GM21423 (cell line): Measurements from ENCODE around the gene STON1.
A peak's percentile ranks its signal among the peaks of the same experiment; 100 is the strongest.
"Not testable (repeated sequence)": the region's sequence is repeated elsewhere in the genome, so short reads cannot be mapped to it uniquely, and the experiment has no call there.

ENCODE experiments used
- ATAC-seq: cut with Tn5 transposase; IDR thresholded peaks from one replicate; pipeline ENCODE4 v1.9.1; 2021; ENCODE audit warnings: mild to moderate bottlenecking, moderate library complexity; ENCODE audit not compliant: unreplicated experiment

The STON1 gene, protein sequence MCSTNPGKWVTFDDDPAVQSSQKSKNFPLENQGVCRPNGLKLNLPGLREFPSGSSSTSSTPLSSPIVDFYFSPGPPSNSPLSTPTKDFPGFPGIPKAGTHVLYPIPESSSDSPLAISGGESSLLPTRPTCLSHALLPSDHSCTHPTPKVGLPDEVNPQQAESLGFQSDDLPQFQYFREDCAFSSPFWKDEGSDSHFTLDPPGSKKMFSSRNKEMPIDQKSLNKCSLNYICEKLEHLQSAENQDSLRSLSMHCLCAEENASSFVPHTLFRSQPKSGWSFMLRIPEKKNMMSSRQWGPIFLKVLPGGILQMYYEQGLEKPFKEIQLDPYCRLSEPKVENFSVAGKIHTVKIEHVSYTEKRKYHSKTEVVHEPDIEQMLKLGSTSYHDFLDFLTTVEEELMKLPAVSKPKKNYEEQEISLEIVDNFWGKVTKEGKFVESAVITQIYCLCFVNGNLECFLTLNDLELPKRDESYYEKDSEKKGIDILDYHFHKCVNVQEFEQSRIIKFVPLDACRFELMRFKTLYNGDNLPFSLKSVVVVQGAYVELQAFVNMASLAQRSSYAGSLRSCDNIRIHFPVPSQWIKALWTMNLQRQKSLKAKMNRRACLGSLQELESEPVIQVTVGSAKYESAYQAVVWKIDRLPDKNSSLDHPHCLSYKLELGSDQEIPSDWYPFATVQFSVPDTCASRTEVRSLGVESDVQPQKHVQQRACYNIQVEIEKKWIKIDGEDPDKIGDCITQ

DNA sequence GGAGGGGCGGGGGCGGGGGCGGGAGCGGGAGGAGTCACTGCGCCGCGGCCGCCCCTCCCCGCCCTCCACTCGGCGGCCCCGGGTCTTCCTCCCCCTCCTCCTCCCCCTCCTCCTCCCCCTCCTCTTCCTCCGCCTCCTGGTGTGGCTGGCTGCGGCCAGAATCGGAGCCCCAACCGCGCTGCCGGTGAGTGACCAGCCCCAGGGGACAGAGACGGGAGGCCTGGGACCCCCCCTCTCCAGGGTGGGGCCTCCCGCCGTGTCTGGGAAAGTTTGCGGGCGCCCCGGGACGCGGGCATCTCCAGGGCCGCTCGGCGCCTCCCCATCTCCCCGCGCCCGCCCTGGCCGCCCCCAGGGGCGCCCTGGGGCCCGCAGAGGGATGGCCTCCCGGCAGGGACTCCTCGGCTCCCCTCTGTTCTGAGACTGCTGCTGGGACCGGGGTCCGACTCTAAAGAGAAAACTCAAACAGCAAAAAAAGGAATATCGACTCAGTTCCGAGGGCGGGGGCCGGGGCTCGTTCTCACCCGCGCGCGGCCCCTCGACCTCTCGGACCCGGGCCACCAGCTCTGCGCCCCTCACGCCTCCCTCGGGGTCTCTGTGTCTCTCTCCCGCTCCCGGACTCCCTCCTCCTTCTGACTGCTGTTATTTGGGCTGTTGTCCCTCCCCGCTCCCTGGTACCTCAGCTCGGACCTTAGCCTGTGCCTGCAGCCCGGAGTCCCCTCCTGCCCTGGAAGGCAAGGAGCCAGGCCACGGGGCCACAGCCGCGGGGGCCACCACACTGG, at the start of gene STON1:
Gene STON1, plus strand, starts transcription at position 122 of the 779 bp plus-strand sequence. CDS start 50,480 bp downstream, outside the sequence.
- ATAC-seq: peak; percentile 48

DNA sequence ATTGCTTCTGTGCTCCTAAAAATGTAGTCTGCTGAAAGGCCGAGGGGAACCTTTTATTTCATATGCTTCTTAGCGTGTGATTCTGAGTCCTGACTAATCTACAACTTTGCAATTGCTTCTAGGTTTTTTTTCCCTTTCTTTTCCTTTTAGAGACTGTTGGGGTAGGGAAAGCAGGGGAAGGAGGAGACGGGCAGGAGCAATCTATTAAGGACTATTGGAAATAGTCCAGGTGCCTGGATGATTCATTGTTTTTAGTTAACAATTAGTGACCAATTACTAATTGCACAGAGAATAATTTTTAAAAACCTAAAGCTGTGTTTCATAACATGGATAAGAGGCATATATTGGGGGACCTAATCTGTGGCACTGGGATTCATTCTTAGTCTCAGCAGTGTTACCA, 49.4 kb upstream of the STON1 start:
- ATAC-seq: no peak

GRCh38 chr2:48482313-48482712, 47.6 kb upstream of the STON1 start:
- no peak for ATAC-seq

DNA sequence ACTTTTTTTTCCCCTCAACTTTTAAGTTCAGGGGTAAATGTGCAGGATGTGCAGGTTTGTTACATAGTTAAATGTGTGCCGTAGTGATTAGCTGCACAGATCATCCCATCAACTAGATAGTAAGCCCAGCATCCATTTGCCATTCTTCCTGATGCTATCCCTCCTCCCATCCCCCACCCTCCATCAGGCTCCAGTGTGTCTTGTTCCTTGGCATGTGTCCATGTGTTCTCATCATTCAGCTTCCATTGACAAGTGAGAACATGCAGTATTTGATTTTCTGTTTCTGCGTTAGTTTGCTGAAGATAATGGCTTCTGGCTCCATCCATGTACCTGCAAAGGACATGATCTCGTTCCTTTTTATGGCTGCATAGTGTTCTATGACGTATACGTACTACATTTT, 47.2 kb upstream of the STON1 start:
- no peak for ATAC-seq

DNA sequence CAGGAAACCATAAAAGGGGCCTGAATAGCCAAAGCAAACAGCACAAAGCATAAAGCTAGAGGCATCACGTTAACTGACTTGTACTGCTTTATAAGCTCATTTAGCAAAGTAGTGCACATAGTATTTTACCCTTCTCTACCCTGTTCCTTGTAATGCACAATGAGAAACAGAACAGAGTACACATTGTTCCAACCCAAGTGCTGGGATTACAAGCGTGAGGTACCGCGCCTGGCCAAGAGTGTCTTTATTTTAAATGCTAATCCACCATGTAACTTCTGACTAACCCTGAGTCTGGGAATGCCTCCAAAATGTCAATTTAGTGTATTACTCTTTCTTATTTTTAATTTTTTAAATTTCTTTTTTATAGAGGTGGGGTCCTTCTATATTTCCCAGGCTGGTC, 46.4 kb upstream of the STON1 start:
- no peak for ATAC-seq

DNA sequence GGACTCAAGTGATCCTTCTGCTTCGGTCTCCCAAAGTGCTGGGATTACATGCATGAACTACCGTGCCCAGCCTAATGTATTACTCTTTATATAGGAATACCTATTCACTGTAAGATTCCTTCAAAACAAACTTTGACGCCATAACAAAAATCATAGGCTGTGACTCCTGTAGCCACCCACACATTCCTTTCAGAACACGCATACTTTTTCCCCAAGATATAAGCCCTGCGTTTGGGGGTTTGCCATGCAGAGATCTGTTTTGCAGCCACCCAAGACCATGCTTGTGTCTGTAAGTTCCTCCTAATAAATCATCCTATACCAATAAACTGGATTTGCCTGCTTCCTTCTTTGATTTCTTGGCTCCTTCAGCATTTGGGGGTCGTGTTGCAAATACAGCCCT, 46.0 kb upstream of the STON1 start:
- no peak for ATAC-seq

- ATAC-seq: no peak
Observed at GRCh38 chr2:48488545-48488944, 41.4 kb upstream of the STON1 start.

GRCh38 chr2:48496849-48497248, 33.1 kb upstream of the STON1 start:
- ATAC-seq: no peak

DNA sequence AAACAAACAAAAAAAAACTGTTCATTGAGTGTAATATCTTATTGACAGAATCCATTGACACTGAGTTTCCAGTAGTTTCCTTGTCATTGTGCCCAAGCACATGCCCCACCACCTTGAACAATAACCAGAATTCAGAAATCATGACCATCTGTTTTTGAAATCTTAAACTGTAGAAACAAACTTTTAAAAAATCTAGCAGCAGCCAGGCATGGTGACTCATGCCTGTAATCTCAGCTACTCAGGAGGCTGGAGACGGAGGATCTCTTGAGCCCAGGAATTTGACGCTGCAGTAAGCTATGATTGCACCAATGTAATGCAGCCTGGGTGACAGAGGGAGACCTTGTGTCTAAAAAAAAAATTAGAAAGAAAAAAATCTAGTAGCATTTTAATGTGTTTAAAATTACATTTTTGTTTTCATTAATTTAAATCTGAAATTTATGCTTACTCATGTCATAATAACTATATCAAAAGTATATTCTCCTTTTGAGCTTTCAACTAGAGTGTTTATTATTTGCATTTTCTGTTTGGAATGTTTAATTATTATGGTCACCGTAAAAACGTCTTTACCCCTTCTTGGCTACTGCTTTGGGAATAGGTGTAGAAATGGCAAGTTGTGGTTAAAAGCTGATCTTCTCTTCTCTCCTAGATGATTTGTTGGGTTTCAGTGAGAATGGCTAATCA, 25.2 kb upstream of the STON1 start:
- ATAC-seq: no peak

DNA sequence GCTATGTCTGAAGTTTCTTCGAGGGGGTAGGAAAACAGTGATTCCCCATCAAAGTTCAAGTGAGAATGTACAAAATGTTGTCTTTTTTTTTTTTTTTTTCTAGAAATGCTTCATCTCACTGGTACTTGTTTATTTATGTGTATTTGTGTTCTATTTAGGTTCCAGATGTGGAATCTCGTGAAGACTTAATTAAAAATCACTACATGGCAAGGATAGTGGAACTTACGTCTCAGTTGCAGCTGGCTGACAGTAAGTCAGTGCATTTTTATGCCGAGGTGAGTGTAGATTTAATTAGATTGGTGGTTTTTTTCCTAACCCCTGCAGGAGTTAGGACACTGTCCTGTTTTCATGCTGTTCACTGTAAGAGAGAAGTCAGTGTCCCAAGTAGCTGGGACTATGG, 22.8 kb upstream of the STON1 start:
- ATAC-seq: no peak

GRCh38 chr2:48508461-48509124, 21.4 kb upstream of the STON1 start:
- no peak for ATAC-seq

DNA sequence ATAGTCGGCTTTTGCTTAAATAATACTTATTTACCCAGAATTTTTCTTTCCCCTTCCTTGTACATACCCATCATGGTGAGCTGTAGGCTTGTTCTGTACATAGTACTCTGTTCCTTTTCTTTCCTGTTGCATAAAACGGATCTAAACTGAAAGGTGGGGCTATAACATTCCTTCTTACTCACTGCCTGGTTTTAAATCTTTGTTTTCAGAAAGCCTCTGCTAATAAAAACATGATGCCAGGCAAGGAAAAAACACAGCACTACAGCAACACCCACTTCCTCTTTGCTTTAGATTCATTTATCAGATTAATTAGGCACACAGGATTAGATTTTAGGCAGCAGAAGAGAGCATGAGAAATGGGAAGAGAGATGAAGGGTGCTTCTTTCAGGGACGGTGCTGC, 19.6 kb upstream of the STON1 start:
- ATAC-seq: no peak

GRCh38 chr2:48511849-48512470, 18.0 kb upstream of the STON1 start:
- no peak for ATAC-seq

GRCh38 chr2:48512571-48512970, 17.4 kb upstream of the STON1 start:
- ATAC-seq: no peak

DNA sequence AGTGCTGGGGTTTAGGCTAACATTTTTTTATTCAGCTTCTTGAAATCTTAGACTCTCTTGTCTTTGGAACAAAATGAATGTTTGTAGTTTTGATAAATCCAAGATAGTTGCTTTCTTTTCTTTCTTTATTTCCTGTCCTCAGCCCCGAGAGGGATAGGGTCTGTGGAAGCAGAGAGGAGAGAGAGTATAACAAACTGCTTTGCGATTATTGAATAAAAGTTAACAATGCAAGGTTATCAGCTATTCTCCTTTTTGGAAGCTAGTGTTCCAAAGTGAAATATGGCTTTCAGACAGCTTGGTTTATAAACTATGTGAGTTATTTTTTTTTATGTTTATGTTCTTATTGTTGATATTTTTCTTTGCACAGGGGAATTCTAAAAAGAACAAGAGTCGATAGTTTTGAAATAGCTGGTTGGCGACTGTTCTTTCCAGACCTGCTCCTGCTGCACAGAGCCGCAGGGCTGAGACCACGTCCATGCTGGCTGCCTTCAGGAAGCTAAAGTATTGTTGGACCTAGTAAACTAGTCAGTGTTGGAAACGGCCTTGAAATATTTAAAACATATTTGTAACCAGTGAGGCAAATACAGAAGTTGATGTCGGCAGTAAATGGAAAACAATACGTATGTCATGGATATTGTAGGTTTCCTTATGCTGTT, 15.5 kb upstream of the STON1 start:
- ATAC-seq: no peak

- no peak for ATAC-seq
Observed at GRCh38 chr2:48515513-48515985, 14.4 kb upstream of the STON1 start.

DNA sequence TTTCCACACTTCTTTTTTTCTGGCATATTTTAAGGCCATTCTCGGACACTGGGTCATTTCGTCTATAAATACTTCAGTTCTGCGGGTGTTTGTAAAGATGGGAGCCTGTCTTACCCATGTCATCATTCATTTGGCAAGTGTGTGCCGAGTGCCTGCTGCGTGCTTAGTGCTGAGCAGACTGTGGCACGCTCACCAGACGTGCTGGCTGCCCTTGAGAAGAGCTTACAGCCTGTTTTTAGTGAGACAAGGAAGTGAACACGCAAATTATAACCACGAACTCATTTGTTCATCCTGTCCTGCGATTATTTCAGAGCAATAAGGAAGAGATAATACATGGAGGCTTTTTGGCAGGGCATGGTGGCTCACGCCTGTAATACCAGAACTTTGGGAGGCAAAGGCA, 10.4 kb upstream of the STON1 start:
- ATAC-seq: no peak

- ATAC-seq: not testable (repeated sequence)
Observed at GRCh38 chr2:48524756-48525155, 5.2 kb upstream of the STON1 start.

DNA sequence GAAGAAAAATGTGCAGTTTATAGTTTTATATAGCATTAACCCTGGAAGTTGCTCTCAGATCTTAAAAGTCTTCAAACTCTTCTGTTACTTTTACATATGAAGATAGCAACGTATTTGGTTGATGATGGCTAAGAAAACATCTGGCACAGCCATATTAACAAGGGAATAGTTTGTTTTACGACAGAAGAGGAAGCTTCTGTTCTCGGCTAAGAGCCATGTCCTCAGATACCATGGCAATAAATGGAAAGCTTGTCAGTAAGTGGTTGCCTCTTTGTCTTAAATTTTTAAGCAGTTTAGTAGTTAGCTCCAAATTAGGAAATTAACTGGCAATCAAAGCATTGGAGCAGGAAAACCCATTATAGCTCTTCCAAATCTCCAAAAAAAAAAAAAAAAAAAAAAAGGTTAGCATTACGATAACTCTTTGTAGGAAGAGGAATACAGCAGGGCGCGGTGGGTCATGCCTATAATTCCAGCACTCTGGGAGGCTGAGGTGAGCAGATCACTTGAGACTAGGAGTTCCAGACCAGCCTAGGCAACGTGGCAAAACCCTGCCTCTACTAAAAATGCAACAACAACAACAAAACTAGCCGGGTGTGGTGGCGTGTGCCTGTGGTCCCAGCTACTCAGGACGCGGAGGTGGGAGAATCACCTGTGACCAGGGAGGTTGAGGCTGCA, 4.5 kb upstream of the STON1 start:
- no peak for ATAC-seq
